GM13977 (cell line): ENCODE results near the gene DPY19L3.

Source experiments
- DNase-seq: peaks from one replicate; pipeline ENCODE4 v3.0.0; 2012; ENCODE audit warnings: low spot score
- CTCF ChIP-seq: IDR thresholded peaks from 2 replicates; pipeline ENCODE4 v1.5.1; 2012; ENCODE audit warnings: mild to moderate bottlenecking, control low read depth; ENCODE audit not compliant: insufficient read depth; ENCODE audit errors: extremely low read depth, missing control alignments
- in situ Hi-C: fragments of 300-500 bp; cut with MboI; formaldehyde crosslinking; loops from one replicate; pipeline ENCODE4 v1.12.0; 2022; ENCODE audit warnings: low sequenced_read_pairs, low pct_unique_long_range_greater_than_20kb, mixed read lengths, inconsistent platforms; ENCODE audit not compliant: unreplicated experiment

DPY19L3 gene

GRCh38 chr19:32392901-32393300 is 12.7 kb upstream of the DPY19L3 start:
- DNase-seq = no peak
- in situ Hi-C loops = no loop called here
- no peak for TF ChIP-seq CTCF

- DNase-seq = no peak
- TF ChIP-seq CTCF = no peak
- in situ Hi-C loops = no loop called here
Observed at GRCh38 chr19:32396046-32396652, 9.4 kb upstream of the DPY19L3 start.

- no peak for TF ChIP-seq CTCF
- DNase-seq = no peak
- in situ Hi-C loops = no loop called here
Observed at GRCh38 chr19:32397671-32398101, 7.9 kb upstream of the DPY19L3 start.

GRCh38 chr19:32401992-32402391 is 3.6 kb upstream of the DPY19L3 start:
- TF ChIP-seq CTCF = no peak
- in situ Hi-C loops = no loop called here
- no peak for DNase-seq

GRCh38 chr19:32403291-32403995 is 2.1 kb upstream of the DPY19L3 start:
- no peak for DNase-seq
- in situ Hi-C loops = no loop called here
- TF ChIP-seq CTCF = no peak

- in situ Hi-C loops = no loop called here
- DNase-seq = no peak
- TF ChIP-seq CTCF = no peak
Observed at GRCh38 chr19:32404213-32404932, 1.2 kb upstream of the DPY19L3 start.
